Measurements from ENCODE around the gene ABHD8.

ABHD8 gene

DNA sequence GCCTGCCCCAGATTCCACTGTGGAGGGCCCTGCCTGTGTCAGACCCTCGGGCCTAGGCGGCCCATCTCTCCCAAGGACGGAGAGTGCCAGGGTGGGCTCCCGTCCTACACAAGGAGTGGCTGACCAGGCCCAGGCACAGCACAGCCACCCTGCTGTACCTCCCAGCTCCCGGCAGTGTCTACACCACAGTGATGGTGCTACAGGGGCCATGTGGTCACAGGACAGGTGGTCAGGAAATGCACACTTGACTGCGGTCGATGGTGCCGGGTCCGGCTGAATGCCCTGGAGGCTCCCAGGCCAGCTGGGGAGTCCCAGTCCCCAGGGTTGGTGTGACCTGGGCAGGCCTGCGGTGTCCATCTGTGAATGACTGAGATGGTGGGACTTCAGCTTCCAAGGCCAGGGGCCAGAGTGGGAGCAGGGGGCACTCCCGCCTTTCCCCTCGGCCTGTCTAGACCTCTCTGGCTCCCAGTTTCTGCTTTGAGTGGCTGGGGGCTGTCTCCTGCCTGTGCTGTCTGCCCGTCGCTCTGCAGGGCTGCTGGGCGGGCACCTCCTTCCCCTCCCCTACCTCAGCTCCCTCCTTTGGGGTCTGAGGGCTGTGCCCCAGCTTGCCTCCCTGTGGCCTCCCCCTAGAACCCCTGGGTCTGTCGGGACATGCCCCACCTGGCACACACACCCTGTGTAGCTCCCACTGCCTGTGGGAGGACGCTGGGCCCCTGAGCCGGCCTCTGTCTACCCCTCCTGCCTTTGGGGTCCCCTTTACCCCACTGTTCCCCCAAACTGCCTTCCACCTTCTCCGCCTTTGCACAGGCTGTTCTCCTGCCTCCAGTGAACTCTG lies 18.6 kb upstream of the ABHD8 start:
- DNase-seq (ENCODE audit: low read depth in 2 of 2, low spot score in 1 of 2): no peak

- no peak for DNase-seq (ENCODE audit: low read depth in 2 of 2, low spot score in 1 of 2)
Measured at GRCh38 chr19:17320435-17320834, 17.2 kb upstream of the ABHD8 start.

DNA sequence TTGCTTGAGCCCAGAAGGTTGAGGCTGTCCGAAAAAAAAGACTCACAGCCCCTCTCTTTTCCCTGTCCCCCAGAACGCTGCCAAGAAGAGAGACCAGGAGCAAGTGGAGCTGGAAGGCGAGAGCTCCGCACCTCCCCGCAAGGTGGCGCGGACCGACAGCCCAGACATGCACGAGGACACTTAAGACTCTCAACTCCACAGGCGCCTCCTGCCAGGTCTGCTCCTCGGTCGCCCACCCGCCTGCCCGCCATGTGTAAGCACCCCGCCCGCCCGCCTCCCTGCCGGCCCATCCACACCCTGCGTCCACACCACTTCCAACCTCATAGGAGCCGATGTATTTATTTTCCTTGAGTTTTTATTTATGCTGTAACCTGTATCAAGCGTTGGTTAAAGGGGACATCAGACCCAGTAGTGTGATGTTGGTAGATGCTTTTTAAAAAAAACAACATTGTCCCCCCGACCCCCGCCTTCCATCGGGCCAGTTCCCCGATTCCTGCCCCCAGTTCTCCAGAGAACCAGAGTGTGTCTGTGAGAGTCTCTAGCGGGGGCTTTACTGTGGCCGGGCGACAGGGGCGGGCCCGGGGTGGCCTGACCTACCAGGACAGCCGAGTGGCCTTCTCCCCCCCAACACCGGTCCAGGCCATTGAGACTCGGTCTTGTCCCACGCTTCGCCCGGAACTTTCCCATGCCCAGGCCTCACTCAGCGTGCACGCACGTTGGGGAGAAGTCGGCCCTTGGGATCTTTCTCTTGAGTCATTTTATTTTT lies 16.4 kb upstream of the ABHD8 start:
- DNase-seq (ENCODE audit: low read depth in 2 of 2, low spot score in 1 of 2): no peak

DNA sequence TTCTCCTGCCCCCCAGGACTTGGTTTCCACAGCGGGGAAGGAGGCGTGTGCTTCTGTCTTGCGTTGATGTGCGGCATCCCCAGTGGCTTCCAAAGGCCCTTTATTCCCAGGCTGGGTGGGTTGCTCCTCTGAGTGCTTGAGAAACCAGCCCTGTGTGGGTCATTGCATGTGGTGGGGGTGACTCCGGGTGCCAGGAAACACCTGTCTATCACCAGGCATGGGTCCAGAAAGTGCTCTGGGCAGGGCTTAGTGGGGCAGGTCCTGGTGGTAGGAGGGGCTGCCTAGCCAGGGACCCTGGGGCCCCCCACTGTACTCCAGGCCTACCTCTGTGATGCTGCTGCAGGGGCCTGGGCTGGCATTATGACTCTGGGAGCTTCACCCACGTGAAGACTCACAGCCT lies 15.7 kb upstream of the ABHD8 start:
- DNase-seq (ENCODE audit: low read depth in 2 of 2, low spot score in 1 of 2): no peak

- no peak for DNase-seq (ENCODE audit: low read depth in 2 of 2, low spot score in 1 of 2)
Measured at GRCh38 chr19:17314007-17314593, 10.9 kb upstream of the ABHD8 start.

DNA sequence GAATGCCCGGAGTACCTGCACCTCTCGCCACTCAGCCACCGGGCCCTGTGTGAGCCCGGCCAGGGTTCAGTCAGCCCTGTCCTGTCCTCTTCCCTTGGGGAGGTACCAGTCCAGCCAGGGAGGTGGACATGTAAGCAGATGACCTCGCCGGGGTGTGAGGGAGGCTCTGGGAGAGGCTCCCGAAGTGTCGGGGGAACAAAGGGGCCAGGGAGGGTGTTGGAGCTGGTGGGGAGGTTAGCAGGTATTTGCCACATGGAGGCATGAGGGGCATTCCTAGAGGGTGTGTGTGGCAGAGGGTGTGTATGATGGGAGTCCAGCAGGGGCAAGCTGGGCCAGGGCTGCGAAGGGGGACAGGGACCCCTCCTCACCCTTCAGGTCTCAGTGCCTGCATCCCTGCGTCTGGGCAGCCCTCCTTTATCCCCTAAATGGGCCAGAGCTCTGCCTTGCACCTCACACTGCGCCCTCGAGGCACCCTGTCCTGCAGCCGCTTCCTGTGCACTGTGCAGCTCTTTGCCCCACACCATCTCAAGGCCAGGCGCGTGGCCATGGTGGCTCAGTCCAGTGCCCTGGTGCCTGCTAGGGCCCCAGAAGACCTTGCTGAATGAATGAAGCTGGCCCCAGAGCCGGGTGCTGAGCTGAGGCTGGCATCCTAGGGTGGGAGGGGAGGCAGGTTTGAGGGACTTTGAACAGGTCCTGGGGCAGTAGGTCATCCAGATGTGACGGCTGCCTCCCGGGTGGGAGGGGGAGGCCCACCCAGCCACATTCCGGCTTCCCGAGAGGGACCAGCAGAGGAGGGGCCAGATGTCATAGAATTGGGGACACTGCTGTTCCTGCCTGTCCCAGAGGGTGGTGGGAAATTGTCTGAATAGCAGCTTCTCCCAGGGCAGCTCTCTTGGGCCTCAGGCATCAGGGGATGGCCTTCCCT lies 9.2 kb upstream of the ABHD8 start:
- no peak for DNase-seq (ENCODE audit: low read depth in 2 of 2, low spot score in 1 of 2)

GRCh38 chr19:17311455-17312188 lies 8.4 kb upstream of the ABHD8 start:
- no peak for DNase-seq (ENCODE audit: low read depth in 2 of 2, low spot score in 1 of 2)

GRCh38 chr19:17309965-17310461 lies 6.8 kb upstream of the ABHD8 start:
- no peak for DNase-seq (ENCODE audit: low read depth in 2 of 2, low spot score in 1 of 2)

GRCh38 chr19:17309198-17309964 lies 6.2 kb upstream of the ABHD8 start, which contains the start of gene DDA1:
DDA1 (plus strand) TSS chr19:17309563; CDS start chr19:17309655, 92 bp downstream.
- peak; percentile 98 for DNase-seq (ENCODE audit: low read depth in 2 of 2, low spot score in 1 of 2)

DNA sequence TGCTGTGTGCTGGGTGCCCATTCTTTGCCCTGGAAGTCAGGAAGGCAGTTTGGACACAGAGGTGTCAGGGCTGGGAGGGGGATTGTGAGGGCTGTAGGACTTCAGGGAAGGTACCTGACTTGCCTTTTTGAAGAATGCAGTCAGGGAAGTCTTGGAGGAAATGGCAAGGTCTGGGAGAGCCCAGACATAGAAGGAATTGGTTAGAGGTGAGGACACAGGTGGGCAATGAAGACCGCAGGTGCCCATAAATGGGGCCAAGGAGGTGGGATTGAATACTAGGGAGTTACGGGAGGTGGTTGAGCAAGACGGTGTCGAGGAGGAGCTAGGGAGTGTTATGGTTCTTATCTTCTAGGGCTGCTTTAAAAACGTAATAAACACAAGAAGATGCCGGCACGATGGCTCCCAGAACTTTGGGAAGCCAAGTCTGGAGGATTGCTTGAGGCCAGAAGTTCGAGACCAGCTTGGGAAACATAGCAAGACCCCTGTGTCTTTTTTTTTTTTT lies 4.7 kb upstream of the ABHD8 start:
- no peak for DNase-seq (ENCODE audit: low read depth in 2 of 2, low spot score in 1 of 2)

DNA sequence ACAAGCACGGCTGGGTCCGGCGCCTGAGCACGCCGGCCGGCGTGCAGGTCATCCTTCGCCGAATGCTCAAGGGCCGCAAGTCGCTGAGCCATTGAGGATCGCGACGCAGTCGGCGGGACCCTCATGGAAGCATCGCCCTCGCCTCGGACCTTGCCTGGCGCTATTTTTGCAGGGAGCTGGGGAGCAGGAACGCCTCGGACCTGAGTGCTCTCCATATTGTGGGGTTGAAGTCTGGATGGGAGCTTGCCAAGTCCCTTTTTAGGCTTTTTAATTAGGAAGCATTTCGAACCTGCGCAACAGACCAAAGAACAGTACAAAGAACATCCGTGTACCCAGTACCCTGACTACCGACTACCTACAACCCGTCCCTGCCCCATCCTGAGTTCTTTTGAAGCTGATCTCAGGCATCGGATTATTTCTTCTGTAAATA lies 3.1 kb upstream of the ABHD8 start:
- no peak for DNase-seq (ENCODE audit: low read depth in 2 of 2, low spot score in 1 of 2)

- DNase-seq (ENCODE audit: low read depth in 2 of 2, low spot score in 1 of 2): peak; percentile 79 to 91
Measured at GRCh38 chr19:17305517-17306284, 2.5 kb upstream of the ABHD8 start, which contains the start of gene MRPL34. MRPL34 (plus strand) TSS chr19:17305872; CDS start chr19:17305893, 21 bp downstream.

- DNase-seq (ENCODE audit: low read depth in 2 of 2, low spot score in 1 of 2): no peak
Measured at GRCh38 chr19:17305216-17305516, 1.9 kb upstream of the ABHD8 start.

DNA sequence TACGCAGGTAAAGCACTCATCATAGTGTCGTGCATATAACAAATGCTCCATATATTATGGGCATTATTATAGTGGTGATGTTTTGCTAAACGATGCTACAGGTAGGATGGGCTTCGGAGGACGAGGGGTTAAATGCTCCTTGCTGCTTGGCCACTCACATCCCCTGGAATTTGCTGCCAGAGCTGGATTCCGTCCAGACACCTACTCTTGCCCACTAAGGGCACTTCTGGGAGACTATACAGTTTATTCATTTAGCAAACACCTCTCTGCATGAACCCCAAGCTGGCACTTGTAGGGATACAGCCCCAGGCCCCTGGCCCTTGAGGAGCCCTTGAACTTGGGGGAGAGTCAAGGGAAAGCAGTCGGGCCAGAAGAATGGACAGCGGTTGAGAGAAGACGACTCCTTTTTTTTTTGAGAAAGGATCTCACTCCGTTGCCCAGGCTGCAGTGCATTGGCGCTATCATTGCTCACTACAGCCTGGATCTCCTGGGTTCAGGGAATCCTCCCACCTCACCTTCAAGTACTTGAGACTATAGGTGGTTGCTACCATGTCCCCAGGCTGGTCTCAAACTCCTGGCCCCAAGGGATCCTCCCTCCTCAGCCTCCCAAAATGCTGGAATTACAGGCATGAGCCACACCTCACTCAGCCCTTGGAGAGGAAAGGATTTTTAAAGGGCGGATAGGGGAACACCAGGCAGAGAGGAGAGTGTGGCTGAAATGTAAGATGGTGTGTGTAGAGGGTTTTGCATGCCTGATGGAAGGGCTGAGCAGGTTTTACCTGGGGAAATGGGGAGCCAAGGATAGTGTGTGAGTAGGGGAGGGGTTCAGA lies 1.4 kb upstream of the ABHD8 start:
- no peak for DNase-seq (ENCODE audit: low read depth in 2 of 2, low spot score in 1 of 2)

GRCh38 chr19:17303940-17304267 lies 679 bp upstream of the ABHD8 start:
- DNase-seq (ENCODE audit: low read depth in 2 of 2, low spot score in 1 of 2): no peak

GRCh38 chr19:17302391-17303166 lies 646 bp downstream of the ABHD8 start:
- no peak for DNase-seq (ENCODE audit: low read depth in 2 of 2, low spot score in 1 of 2)

Measured in stimulated activated CD8-positive, alpha-beta memory T cell treated with anti-CD3 and anti-CD28 coated beads, Interleukin-4, amount 100 ng/mL, for 1 hour (primary cell).